ENCODE results near the gene SELENOK. TPM values are rescaled to one million over a fixed set of nuclear protein-coding genes. Genes with fewer than 3 reads are reported as not detected.

SELENOK gene
- total and polyA plus RNA-seq, 4 donors, result 33.3 to 150 (median 63.3) TPM

DNA sequence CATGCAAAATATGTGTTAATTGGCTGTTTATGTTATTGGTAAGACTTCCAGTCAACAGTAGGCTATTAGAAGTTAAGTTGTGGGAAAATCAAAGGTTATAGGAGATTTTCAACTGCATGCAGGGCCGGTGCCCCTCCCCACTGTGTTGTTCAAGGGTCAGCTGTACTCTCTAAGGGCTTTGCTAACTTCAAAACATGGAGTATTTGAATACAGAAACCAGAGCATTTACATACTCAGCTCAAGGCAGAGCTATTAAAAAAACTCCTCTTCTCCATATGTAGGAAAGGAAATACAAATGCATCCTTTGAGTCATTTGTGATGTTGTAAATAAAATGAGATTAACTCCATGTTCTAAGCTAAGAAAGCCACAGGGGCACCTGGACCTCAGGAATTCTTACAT is 28.5 kb downstream of the SELENOK start:
- WGBS, 2 donors, result 90 to 93% methylated on average over 1 of the region's 1 CpG
- no peak overlapping the region for H3K27ac ChIP-seq (ENCODE audit: low read depth in 1 of 2, low read length in 1 of 2)
- no peak overlapping the region for H3K4me3 ChIP-seq
- H3K9ac ChIP-seq (ENCODE audit: insufficient read depth in 1 of 2, low read length in 2 of 2), result no peak overlapping the region
- no peaks in the 10 kb centered on the region for H3K9me3 ChIP-seq (ENCODE audit: control insufficient read depth in 4 of 4, insufficient read depth in 3 of 4, low read length in 3 of 4)
- no peaks in the 10 kb centered on the region for H3K27me3 ChIP-seq (ENCODE audit: control insufficient read depth in 3 of 3, insufficient read depth in 3 of 3, low read length in 2 of 3)
- peaks cover 0 to 4% (median 0%) of the 10 kb centered on the region in 5 donors for H3K4me1 ChIP-seq (ENCODE audit: control insufficient read depth in 5 of 5, insufficient read depth in 5 of 5, low read length in 5 of 5)
- ATAC-seq (ENCODE audit: insufficient read depth, low FRiP score) (no peak), DNase-seq (no peak)
- TF ChIP-seq, protein P1, sequence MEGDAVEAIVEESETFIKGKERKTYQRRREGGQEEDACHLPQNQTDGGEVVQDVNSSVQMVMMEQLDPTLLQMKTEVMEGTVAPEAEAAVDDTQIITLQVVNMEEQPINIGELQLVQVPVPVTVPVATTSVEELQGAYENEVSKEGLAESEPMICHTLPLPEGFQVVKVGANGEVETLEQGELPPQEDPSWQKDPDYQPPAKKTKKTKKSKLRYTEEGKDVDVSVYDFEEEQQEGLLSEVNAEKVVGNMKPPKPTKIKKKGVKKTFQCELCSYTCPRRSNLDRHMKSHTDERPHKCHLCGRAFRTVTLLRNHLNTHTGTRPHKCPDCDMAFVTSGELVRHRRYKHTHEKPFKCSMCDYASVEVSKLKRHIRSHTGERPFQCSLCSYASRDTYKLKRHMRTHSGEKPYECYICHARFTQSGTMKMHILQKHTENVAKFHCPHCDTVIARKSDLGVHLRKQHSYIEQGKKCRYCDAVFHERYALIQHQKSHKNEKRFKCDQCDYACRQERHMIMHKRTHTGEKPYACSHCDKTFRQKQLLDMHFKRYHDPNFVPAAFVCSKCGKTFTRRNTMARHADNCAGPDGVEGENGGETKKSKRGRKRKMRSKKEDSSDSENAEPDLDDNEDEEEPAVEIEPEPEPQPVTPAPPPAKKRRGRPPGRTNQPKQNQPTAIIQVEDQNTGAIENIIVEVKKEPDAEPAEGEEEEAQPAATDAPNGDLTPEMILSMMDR (IDR thresholded peaks at IDR 0.05; ENCODE audit: control extremely low read depth, extremely low read depth), result no peak
- peaks cover 13 to 31% (median 23%) of the 10 kb centered on the region in 4 donors for H3K36me3 ChIP-seq (ENCODE audit: control insufficient read depth in 4 of 4, insufficient read depth in 4 of 4, low read length in 4 of 4)

DNA sequence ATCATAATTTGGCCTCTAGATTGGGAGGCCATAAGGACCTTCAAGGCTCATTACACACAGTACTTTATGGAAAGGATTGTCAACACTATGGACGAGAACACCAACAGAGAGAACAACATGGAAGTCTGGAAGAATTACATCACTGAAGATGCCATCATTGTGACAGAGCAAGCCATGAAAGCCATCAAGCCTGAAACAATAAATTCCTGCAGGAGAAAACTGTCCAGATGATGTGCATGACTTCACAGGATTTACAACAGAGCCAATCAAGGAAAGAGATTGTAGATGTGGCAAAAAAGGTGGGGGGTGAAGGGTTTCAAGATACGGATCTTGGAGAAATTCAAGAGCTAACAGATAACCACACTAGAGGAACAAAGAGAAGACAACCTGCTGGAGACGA is 29.4 kb downstream of the SELENOK start:
- DNase-seq, result no peak
- no peak overlapping the region for H3K4me3 ChIP-seq
- H3K36me3 ChIP-seq (ENCODE audit: control insufficient read depth in 4 of 4, insufficient read depth in 4 of 4, low read length in 4 of 4), result peaks cover 10 to 27% (median 20%) of the 10 kb centered on the region in 4 donors
- 96 to 99% methylated on average over 3 of the region's 3 CpGs for WGBS, 2 donors
- H3K27me3 ChIP-seq (ENCODE audit: control insufficient read depth in 3 of 3, insufficient read depth in 3 of 3, low read length in 2 of 3), result no peaks in the 10 kb centered on the region
- H3K4me1 ChIP-seq (ENCODE audit: control insufficient read depth in 5 of 5, insufficient read depth in 5 of 5, low read length in 5 of 5), result peaks cover 0 to 4% (median 0%) of the 10 kb centered on the region in 5 donors
- H3K27ac ChIP-seq (ENCODE audit: low read depth in 1 of 2, low read length in 1 of 2), result no peak overlapping the region
- H3K9me3 ChIP-seq (ENCODE audit: control insufficient read depth in 4 of 4, insufficient read depth in 3 of 4, low read length in 3 of 4), result no peaks in the 10 kb centered on the region
- H3K9ac ChIP-seq (ENCODE audit: insufficient read depth in 1 of 2, low read length in 2 of 2), result no peak overlapping the region
- TF ChIP-seq, protein P1 (IDR thresholded peaks at IDR 0.05; ENCODE audit: control extremely low read depth, extremely low read depth), result no peak
- no peak for ATAC-seq (ENCODE audit: insufficient read depth, low FRiP score)

DNA sequence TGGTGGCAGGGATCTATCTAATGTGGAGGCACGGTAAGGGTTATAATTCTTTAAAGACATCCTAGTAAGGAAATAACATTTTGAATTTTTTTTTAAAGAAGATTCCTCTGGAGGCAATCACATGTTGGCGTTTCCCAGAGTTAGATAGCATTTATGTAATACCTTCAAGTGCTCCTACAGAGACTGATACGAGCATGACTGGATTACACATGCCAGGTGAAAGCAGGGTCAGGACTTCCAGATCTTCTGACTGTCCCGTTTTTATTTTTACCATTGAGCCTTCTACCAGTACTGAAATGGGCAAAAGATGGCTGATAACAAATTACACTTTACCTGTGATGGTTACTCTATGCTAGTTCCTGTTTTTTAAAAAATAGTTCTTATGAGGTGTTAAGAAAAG is 31.5 kb downstream of the SELENOK start:
- H3K9me3 ChIP-seq (ENCODE audit: control insufficient read depth in 4 of 4, insufficient read depth in 3 of 4, low read length in 3 of 4), result no peaks in the 10 kb centered on the region
- no peak overlapping the region for H3K27ac ChIP-seq (ENCODE audit: low read depth in 1 of 2, low read length in 1 of 2)
- H3K27me3 ChIP-seq (ENCODE audit: control insufficient read depth in 3 of 3, insufficient read depth in 3 of 3, low read length in 2 of 3), result no peaks in the 10 kb centered on the region
- H3K9ac ChIP-seq (ENCODE audit: insufficient read depth in 1 of 2, low read length in 2 of 2), result no peak overlapping the region
- peaks cover 10 to 23% (median 19%) of the 10 kb centered on the region in 4 donors for H3K36me3 ChIP-seq (ENCODE audit: control insufficient read depth in 4 of 4, insufficient read depth in 4 of 4, low read length in 4 of 4)
- ATAC-seq (ENCODE audit: insufficient read depth, low FRiP score) (no peak), DNase-seq (no peak)
- peaks cover 0 to 4% (median 0%) of the 10 kb centered on the region in 5 donors for H3K4me1 ChIP-seq (ENCODE audit: control insufficient read depth in 5 of 5, insufficient read depth in 5 of 5, low read length in 5 of 5)
- TF ChIP-seq, protein P1 (IDR thresholded peaks at IDR 0.05; ENCODE audit: control extremely low read depth, extremely low read depth), result no peak
- no peak overlapping the region for H3K4me3 ChIP-seq
- WGBS, 2 donors, result 88% methylated on average over 4 of the region's 4 CpGs

DNA sequence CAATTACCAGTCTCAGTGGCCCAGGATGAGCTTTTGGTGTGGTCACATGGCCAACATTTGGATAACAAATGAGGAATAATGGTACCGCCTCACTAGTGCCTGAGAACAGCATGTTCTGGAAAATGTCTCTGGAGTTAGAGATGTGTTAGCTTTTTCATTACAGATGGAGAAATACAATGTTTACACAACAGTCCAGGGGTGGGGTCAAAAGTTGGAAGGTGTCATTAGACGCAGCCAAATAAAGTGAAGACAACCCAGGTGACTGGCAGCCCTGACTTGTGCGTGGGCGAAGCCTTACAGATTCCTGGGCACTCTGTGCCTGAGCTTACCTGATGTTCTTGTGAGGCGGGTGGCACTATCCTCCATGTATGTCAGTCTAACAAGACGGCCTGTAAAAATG is 32.5 kb downstream of the SELENOK start:
- Histone ChIP-seq H3K9me3 (ENCODE audit: control insufficient read depth in 4 of 4, insufficient read depth in 3 of 4, low read length in 3 of 4) (no peaks in the 10 kb centered on the region), H3K4me3 (no peak overlapping the region), H3K4me1 (ENCODE audit: control insufficient read depth in 5 of 5, insufficient read depth in 5 of 5, low read length in 5 of 5) (peaks cover 0 to 4% (median 0%) of the 10 kb centered on the region in 5 donors), H3K27ac (ENCODE audit: low read depth in 1 of 2, low read length in 1 of 2) (no peak overlapping the region), H3K27me3 (ENCODE audit: control insufficient read depth in 3 of 3, insufficient read depth in 3 of 3, low read length in 2 of 3) (no peaks in the 10 kb centered on the region), H3K36me3 (ENCODE audit: control insufficient read depth in 4 of 4, insufficient read depth in 4 of 4, low read length in 4 of 4) (peaks cover 3 to 21% (median 13%) of the 10 kb centered on the region in 4 donors), H3K9ac (ENCODE audit: insufficient read depth in 1 of 2, low read length in 2 of 2) (no peak overlapping the region)
- no peak for DNase-seq
- no peak for ATAC-seq (ENCODE audit: insufficient read depth, low FRiP score)
- WGBS, 2 donors, result 97% methylated on average over 6 of the region's 6 CpGs
- TF ChIP-seq, protein P1 (IDR thresholded peaks at IDR 0.05; ENCODE audit: control extremely low read depth, extremely low read depth), result no peak

All from lung (tissue), 12 donors.